Endodermal cell (in vitro differentiated cells): ENCODE data around the gene MAP1S. TPM values are rescaled to one million over a fixed set of nuclear protein-coding genes. Genes with fewer than 3 reads are reported as not detected.

ENCODE experiments used
- DNase-seq: peaks from one replicate; pipeline ENCODE4 v3.0.0-alpha.2; 2017
- H3K27ac ChIP-seq: 2 replicates; pipeline ENCODE4 v1.5.1; 2013; ENCODE audit warnings: mild to moderate bottlenecking, low read depth, low read length, moderate library complexity
- H3K27me3 ChIP-seq: 2 replicates; pipeline ENCODE4 v1.6.1; 2013; ENCODE audit warnings: mild to moderate bottlenecking, low read length, moderate library complexity; ENCODE audit not compliant: insufficient read depth, control insufficient read depth, poor library complexity, severe bottlenecking
- H3K36me3 ChIP-seq: 2 replicates; pipeline ENCODE4 v1.7.0; 2013; ENCODE audit warnings: mild to moderate bottlenecking, low read length, moderate library complexity; ENCODE audit not compliant: control insufficient read depth, insufficient read depth
- H3K4me1 ChIP-seq: one replicate; pipeline ENCODE4 v1.7.0; 2013; ENCODE audit warnings: low read length; ENCODE audit not compliant: control insufficient read depth, insufficient read depth
- H3K4me3 ChIP-seq: 2 replicates; pipeline ENCODE4 v1.5.1; 2013; ENCODE audit warnings: mild to moderate bottlenecking, low read length, moderate library complexity
- H3K9ac ChIP-seq: 2 replicates; pipeline ENCODE4 v1.6.1; 2013; ENCODE audit warnings: mild to moderate bottlenecking, low read length, moderate library complexity; ENCODE audit not compliant: poor library complexity, severe bottlenecking; ENCODE audit errors: extremely low read depth
- H3K9me3 ChIP-seq: 2 replicates; pipeline ENCODE4 v1.6.1; 2013; ENCODE audit warnings: mild to moderate bottlenecking, low read length, moderate library complexity; ENCODE audit not compliant: control insufficient read depth
- H3K27ac Mint-ChIP-seq: 2 replicates; pipeline ENCODE4 v1.8.0; 2020; ENCODE audit warnings: mixed read lengths
- H3K27me3 Mint-ChIP-seq: 2 replicates; pipeline ENCODE4 v1.8.0; 2021; ENCODE audit warnings: mild to moderate bottlenecking, mixed read lengths; ENCODE audit not compliant: insufficient read depth
- H3K36me3 Mint-ChIP-seq: 2 replicates; pipeline ENCODE4 v1.8.0; 2020; ENCODE audit warnings: low read depth, mixed read lengths
- H3K4me1 Mint-ChIP-seq: 2 replicates; pipeline ENCODE4 v1.8.0; 2020; ENCODE audit warnings: mixed read lengths
- H3K4me3 Mint-ChIP-seq: 2 replicates; pipeline ENCODE4 v1.8.0; 2020; ENCODE audit warnings: mild to moderate bottlenecking, moderate library complexity, mixed read lengths
- H3K9me3 Mint-ChIP-seq: 2 replicates; pipeline ENCODE4 v1.8.0; 2020; ENCODE audit warnings: mild to moderate bottlenecking, mixed read lengths
- CTCF ChIP-seq: fragments of 200-600 bp; sonication (generic); conservative IDR thresholded peaks from 2 replicates; pipeline ENCODE4 v1.5.0; 2021; ENCODE audit warnings: antibody characterized with exemption, mild to moderate bottlenecking
- WGBS, 2 experiments: methylation state at CpG; one replicate each; pipeline versions ENCODE4 v1.1.5 to v1.1.7; 2013; ENCODE audit warnings: missing lambda C conversion rate in 2 of 2, mixed read lengths in 1 of 2; ENCODE audit not compliant: insufficient coverage in 1 of 2, insufficient read length in 1 of 2; 5-methylcytosine and 5-hydroxymethylcytosine counted together
- total RNA-seq, 2 donors: library from RNA; stranded (reverse); fragmentation: NEBNext Ultra II Directional in 1 of 2; extraction: Animal tissue kit (Norgen Biotek cat#: 25700) in 1 of 2; gene quantifications; 2 replicates in 1 of 2; 3 replicates in 1 of 2; pipeline ENCODE4 v1.2.1, GENCODE V29; 2021

Gene MAP1S
- total RNA-seq, 2 donors from 2014 or later: 90.2 to 96.7 TPM

- H3K36me3 ChIP-seq: no peaks in the 10 kb centered on the region
- H3K9ac ChIP-seq: no peak overlapping the region
- Mint-ChIP-seq H3K4me1 (peaks cover 7% of the 10 kb centered on the region), H3K36me3 (no peaks in the 10 kb centered on the region), H3K9me3 (no peaks in the 10 kb centered on the region), H3K4me3 (peak overlapping the region; percentile 71), H3K27me3 (peaks cover 4% of the 10 kb centered on the region), H3K27ac (no peak overlapping the region)
- H3K4me1 ChIP-seq: no peaks in the 10 kb centered on the region
- no peak overlapping the region for H3K27ac ChIP-seq
- peak; percentile 64 for DNase-seq
- H3K9me3 ChIP-seq: no peaks in the 10 kb centered on the region
- TF ChIP-seq CTCF: no peak
- H3K27me3 ChIP-seq: peaks cover 10% of the 10 kb centered on the region
- WGBS, 2 experiments: 70 to 75% methylated on average over 7 to 10 of the region's 10 CpGs
- H3K4me3 ChIP-seq: no peak overlapping the region
Observed at GRCh38 chr19:17688853-17689595, 30.3 kb upstream of the MAP1S start.

- no peaks in the 10 kb centered on the region for H3K9me3 Mint-ChIP-seq
- peaks cover 8% of the 10 kb centered on the region for H3K27me3 ChIP-seq
- H3K4me3 ChIP-seq: no peak overlapping the region
- no peak overlapping the region for H3K27ac ChIP-seq
- no peaks in the 10 kb centered on the region for H3K4me1 ChIP-seq
- no peaks in the 10 kb centered on the region for H3K36me3 Mint-ChIP-seq
- TF ChIP-seq CTCF: no peak
- H3K9ac ChIP-seq: no peak overlapping the region
- no peak overlapping the region for H3K27ac Mint-ChIP-seq
- peaks cover 18% of the 10 kb centered on the region for H3K27me3 Mint-ChIP-seq
- H3K9me3 ChIP-seq: no peaks in the 10 kb centered on the region
- no peak for DNase-seq
- peaks cover 5% of the 10 kb centered on the region for H3K4me1 Mint-ChIP-seq
- H3K4me3 Mint-ChIP-seq: no peak overlapping the region
- H3K36me3 ChIP-seq: no peaks in the 10 kb centered on the region
- 85 to 94% methylated on average over 2 to 3 of the region's 4 CpGs for WGBS, 2 experiments
Observed at GRCh38 chr19:17692566-17692965, 26.7 kb upstream of the MAP1S start.

GRCh38 chr19:17695198-17695597, 24.1 kb upstream of the MAP1S start:
- Histone ChIP-seq H3K4me3 (no peak overlapping the region), H3K9ac (no peak overlapping the region), H3K36me3 (no peaks in the 10 kb centered on the region), H3K4me1 (no peaks in the 10 kb centered on the region), H3K27ac (no peak overlapping the region), H3K9me3 (no peaks in the 10 kb centered on the region), H3K27me3 (peaks cover 5% of the 10 kb centered on the region)
- H3K4me1 Mint-ChIP-seq: no peaks in the 10 kb centered on the region
- TF ChIP-seq CTCF: no peak
- no peaks in the 10 kb centered on the region for H3K36me3 Mint-ChIP-seq
- H3K27me3 Mint-ChIP-seq: peaks cover 26% of the 10 kb centered on the region
- no peak overlapping the region for H3K27ac Mint-ChIP-seq
- no peaks in the 10 kb centered on the region for H3K9me3 Mint-ChIP-seq
- WGBS, 2 experiments: 90 to 100% methylated on average over 1 to 2 of the region's 2 CpGs
- H3K4me3 Mint-ChIP-seq: no peak overlapping the region
- DNase-seq: no peak
